ENCODE data around the gene IL17RD.

The IL17RD gene

DNA sequence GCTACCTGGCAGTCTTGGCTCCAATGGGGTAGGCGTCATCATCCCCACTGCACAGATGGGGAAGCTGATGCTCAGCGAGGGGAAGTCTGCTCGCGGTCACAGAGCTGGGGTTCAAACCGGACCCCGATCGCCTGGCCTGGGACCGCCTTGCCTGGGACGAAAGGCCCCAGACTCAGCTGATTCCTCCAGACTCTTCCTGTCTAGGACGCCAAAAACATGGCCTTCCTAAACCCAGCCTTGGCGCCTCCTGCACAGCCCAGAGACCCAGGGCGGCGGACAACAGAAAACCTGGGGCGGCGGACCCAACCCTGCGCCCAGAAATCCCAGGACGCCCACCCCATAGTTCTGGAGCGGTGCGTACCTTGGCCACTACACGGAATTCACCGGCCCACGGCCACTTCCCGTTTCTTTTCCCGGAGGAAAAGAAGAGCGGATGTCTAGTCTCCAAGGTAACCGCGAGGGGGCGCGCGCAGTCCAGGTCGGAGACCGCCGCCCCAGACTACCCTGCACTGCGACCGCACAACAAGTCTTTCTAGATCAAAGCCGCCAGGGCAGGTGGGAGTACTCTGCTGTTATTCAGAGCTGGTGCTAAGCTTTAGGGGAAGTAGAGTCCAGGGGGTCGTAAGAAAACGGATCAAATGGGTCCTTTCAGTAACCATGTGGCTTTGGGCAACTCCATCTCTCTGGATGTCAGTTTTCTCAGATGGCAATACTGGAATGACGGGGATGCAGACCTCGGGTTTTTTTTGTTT lies 4.9 kb upstream of the IL17RD start:
- Histone ChIP-seq H3K4me3 (ENCODE audit: low read depth, low read length) (peak overlapping the region; percentile 56), H3K36me3 (ENCODE audit: control insufficient read depth, insufficient read depth, low read length) (no peaks in the 10 kb centered on the region), H3K27me3 (ENCODE audit: control insufficient read depth, insufficient read depth, low read length) (peaks cover 6% of the 10 kb centered on the region), H3K9me3 (ENCODE audit: control insufficient read depth, insufficient read depth, low read length) (no peaks in the 10 kb centered on the region), H3K27ac (ENCODE audit: low read depth, low read length) (no peak overlapping the region), H3K4me1 (ENCODE audit: control insufficient read depth, insufficient read depth, low read length) (peaks cover 14% of the 10 kb centered on the region), H3K9ac (ENCODE audit: low read depth, low read length) (no peak overlapping the region)

DNA sequence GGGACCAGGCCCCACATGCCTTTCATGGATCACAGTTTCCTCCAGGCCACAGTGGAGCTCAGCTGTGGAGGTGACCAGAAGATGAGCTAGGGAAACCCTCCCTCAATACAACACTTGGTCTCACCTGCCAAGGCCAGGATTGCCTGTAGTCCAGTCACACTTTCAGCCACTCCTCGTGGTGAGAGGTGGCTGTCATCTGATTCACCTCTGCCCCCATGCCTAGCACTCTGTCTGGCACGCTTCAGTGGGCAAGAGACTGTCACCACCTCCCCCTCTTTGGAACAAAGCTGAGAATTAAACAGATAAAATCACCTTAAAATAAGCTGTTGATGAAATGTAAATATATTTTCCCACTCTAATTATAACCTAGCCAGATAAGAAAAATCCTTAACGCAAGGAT lies 4.0 kb upstream of the IL17RD start:
- H3K4me3 ChIP-seq (ENCODE audit: low read depth, low read length): no peak overlapping the region
- no peaks in the 10 kb centered on the region for H3K9me3 ChIP-seq (ENCODE audit: control insufficient read depth, insufficient read depth, low read length)
- peaks cover 14% of the 10 kb centered on the region for H3K4me1 ChIP-seq (ENCODE audit: control insufficient read depth, insufficient read depth, low read length)
- no peak overlapping the region for H3K9ac ChIP-seq (ENCODE audit: low read depth, low read length)
- H3K36me3 ChIP-seq (ENCODE audit: control insufficient read depth, insufficient read depth, low read length): no peaks in the 10 kb centered on the region
- H3K27ac ChIP-seq (ENCODE audit: low read depth, low read length): no peak overlapping the region
- H3K27me3 ChIP-seq (ENCODE audit: control insufficient read depth, insufficient read depth, low read length): peaks cover 15% of the 10 kb centered on the region

DNA sequence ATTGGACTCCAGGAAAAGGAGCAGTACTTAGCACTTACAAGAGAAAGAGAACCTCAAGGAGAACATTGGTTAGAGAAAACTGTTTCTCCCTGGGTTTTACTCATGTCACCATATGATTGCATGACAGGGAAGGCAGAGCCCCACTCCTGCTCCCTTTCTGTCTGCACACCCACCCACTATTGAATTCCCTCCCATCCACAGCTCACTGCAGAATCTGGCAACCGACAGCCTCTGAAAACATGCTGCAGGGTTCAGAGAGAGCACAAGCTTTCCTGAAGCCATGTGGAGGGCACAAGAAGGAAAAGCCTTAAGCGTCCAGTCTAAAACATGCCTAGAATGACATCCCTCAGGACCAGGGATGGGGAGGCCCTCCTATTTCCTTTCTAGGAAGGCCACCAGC lies 3.0 kb upstream of the IL17RD start:
- H3K9ac ChIP-seq (ENCODE audit: low read depth, low read length): no peak overlapping the region

DNA sequence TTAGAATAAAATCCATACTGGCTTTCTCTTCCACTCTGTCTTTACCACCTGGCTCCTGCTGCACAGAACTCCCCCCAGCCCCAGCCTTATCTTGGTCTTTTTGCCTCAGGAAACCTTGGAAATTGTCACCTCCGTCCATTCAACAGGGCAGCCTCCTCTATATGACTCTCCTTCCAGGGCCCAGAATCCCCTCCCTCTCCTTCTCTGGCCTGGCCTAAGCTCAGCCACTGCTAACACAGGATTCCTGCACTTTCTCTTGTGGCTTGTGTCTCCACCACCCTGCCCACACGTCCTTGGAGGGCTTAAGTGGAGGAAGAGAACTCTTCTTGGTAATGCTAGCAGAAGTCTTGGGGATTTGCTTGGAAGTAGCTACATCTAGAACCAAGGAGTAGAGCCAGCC lies 1.5 kb upstream of the IL17RD start:
- Histone ChIP-seq H3K4me1 (ENCODE audit: control insufficient read depth, insufficient read depth, low read length) (peaks cover 37% of the 10 kb centered on the region), H3K9ac (ENCODE audit: low read depth, low read length) (no peak overlapping the region), H3K27me3 (ENCODE audit: control insufficient read depth, insufficient read depth, low read length) (peaks cover 38% of the 10 kb centered on the region), H3K9me3 (ENCODE audit: control insufficient read depth, insufficient read depth, low read length) (no peaks in the 10 kb centered on the region), H3K36me3 (ENCODE audit: control insufficient read depth, insufficient read depth, low read length) (no peaks in the 10 kb centered on the region), H3K4me3 (ENCODE audit: low read depth, low read length) (no peak overlapping the region), H3K27ac (ENCODE audit: low read depth, low read length) (no peak overlapping the region)

More for the DNA sequence above, 3.0 kb upstream of the IL17RD start:
- Histone ChIP-seq H3K9me3 (ENCODE audit: control insufficient read depth, insufficient read depth, low read length) (no peaks in the 10 kb centered on the region), H3K4me1 (ENCODE audit: control insufficient read depth, insufficient read depth, low read length) (peaks cover 22% of the 10 kb centered on the region), H3K27me3 (ENCODE audit: control insufficient read depth, insufficient read depth, low read length) (peaks cover 23% of the 10 kb centered on the region), H3K36me3 (ENCODE audit: control insufficient read depth, insufficient read depth, low read length) (no peaks in the 10 kb centered on the region), H3K4me3 (ENCODE audit: low read depth, low read length) (no peak overlapping the region), H3K27ac (ENCODE audit: low read depth, low read length) (no peak overlapping the region)

DNA sequence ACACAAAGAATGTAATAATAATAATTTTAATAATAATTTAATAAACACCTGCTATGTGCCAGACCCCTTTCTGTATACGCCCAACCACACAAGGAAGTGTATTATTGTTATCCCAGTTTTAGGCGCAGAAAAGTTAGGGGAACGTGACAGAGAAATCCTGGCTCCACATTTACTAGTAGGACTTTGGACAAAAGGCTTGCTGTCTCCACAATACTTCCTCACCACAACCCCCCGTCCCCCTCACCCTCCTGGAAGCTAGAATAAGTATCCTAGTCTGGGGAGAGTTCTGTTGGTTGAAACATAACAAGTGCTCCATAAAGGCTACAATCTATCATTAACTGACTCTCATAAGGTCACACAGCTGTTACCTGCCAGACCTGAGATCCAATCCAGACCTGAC lies 488 bp upstream of the IL17RD start:
- no peaks in the 10 kb centered on the region for H3K9me3 ChIP-seq (ENCODE audit: control insufficient read depth, insufficient read depth, low read length)
- H3K4me3 ChIP-seq (ENCODE audit: low read depth, low read length): 0 out of 2 replicates have a peak overlapping the region, but pooled peaks have one; percentile 11
- H3K27ac ChIP-seq (ENCODE audit: low read depth, low read length): no peak overlapping the region
- H3K27me3 ChIP-seq (ENCODE audit: control insufficient read depth, insufficient read depth, low read length): peaks cover 48% of the 10 kb centered on the region
- no peak overlapping the region for H3K9ac ChIP-seq (ENCODE audit: low read depth, low read length)
- no peaks in the 10 kb centered on the region for H3K36me3 ChIP-seq (ENCODE audit: control insufficient read depth, insufficient read depth, low read length)
- peaks cover 46% of the 10 kb centered on the region for H3K4me1 ChIP-seq (ENCODE audit: control insufficient read depth, insufficient read depth, low read length)

DNA sequence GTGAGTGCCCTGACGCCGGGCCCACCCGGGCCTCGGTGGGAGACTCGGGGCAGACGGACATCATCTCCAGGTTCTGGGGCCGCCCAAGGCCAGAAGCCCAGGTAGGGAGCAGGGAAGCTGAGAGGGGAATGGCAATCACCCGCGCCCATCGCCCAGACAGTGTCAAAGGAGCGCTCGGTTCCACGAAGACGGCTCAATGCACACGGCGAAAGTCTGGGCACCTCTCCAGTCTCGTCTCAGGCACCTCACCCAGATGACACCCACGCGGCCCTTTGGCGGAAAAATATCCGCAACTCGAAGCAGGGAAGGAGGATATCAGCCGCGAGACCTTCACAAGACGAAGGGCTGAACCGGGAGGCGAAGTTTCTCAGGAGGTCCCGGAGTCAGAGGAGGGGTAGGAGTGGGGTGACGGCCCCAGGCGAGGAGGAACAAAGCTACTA lies 916 bp downstream of the IL17RD start:
- Histone ChIP-seq H3K9me3 (ENCODE audit: control insufficient read depth, insufficient read depth, low read length) (no peaks in the 10 kb centered on the region), H3K36me3 (ENCODE audit: control insufficient read depth, insufficient read depth, low read length) (no peaks in the 10 kb centered on the region), H3K27me3 (ENCODE audit: control insufficient read depth, insufficient read depth, low read length) (peaks cover 54% of the 10 kb centered on the region), H3K9ac (ENCODE audit: low read depth, low read length) (peak overlapping the region; percentile 36), H3K4me1 (ENCODE audit: control insufficient read depth, insufficient read depth, low read length) (peaks cover 56% of the 10 kb centered on the region), H3K27ac (ENCODE audit: low read depth, low read length) (peak overlapping the region; percentile 89), H3K4me3 (ENCODE audit: low read depth, low read length) (peak overlapping the region; percentile 81)

DNA sequence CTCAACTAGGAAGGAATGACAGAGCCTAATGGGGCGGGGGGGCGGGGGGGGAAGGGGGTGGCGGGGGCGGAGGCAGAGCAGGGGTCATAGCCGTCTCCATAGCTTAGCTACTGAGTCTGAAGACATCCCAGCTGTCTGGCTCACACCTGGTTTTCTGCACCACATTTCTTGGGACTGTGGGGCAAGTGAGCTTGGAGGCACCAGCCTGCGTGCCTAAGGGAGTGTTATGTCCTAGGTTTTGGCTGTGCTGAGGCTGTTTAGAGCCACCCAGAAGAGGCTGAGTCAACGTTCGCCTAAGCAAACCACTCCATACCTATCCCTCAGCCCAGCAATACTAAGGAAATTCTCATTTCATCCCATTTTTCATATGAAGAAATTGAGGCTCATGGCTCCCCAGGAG lies 1.4 kb downstream of the IL17RD start:
- peak overlapping the region; percentile 89 for H3K27ac ChIP-seq (ENCODE audit: low read depth, low read length)
- no peaks in the 10 kb centered on the region for H3K9me3 ChIP-seq (ENCODE audit: control insufficient read depth, insufficient read depth, low read length)
- H3K4me3 ChIP-seq (ENCODE audit: low read depth, low read length): peak overlapping the region; percentile 81
- no peaks in the 10 kb centered on the region for H3K36me3 ChIP-seq (ENCODE audit: control insufficient read depth, insufficient read depth, low read length)
- H3K9ac ChIP-seq (ENCODE audit: low read depth, low read length): peak overlapping the region; percentile 36
- H3K4me1 ChIP-seq (ENCODE audit: control insufficient read depth, insufficient read depth, low read length): peaks cover 60% of the 10 kb centered on the region
- H3K27me3 ChIP-seq (ENCODE audit: control insufficient read depth, insufficient read depth, low read length): peaks cover 54% of the 10 kb centered on the region

DNA sequence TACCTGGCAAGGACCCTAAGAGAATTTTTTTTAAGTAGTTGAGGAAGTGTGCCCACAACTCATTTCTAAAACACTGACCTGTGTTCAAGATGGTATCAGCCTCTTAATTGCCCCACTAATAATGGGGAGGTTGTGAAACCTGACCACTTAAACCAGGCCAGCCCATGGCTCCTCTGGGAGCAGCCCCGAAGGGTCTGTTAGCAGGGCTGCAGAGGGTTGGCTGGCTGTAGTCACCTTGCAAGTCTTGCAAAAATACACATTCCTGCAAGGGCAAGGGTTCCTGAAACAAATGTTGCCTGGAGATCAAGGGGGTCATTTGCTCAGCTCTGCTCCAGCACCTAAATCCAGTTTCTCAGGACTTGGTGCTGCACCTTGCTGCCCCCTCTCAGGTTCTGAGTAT lies 3.2 kb downstream of the IL17RD start:
- H3K9ac ChIP-seq (ENCODE audit: low read depth, low read length): no peak overlapping the region
- no peaks in the 10 kb centered on the region for H3K36me3 ChIP-seq (ENCODE audit: control insufficient read depth, insufficient read depth, low read length)
- H3K4me3 ChIP-seq (ENCODE audit: low read depth, low read length): peak overlapping the region; percentile 45; the same call in 1 of the 2 replicates
- H3K4me1 ChIP-seq (ENCODE audit: control insufficient read depth, insufficient read depth, low read length): peaks cover 79% of the 10 kb centered on the region
- H3K9me3 ChIP-seq (ENCODE audit: control insufficient read depth, insufficient read depth, low read length): no peaks in the 10 kb centered on the region
- H3K27ac ChIP-seq (ENCODE audit: low read depth, low read length): peak overlapping the region; percentile 91
- H3K27me3 ChIP-seq (ENCODE audit: control insufficient read depth, insufficient read depth, low read length): peaks cover 71% of the 10 kb centered on the region

DNA sequence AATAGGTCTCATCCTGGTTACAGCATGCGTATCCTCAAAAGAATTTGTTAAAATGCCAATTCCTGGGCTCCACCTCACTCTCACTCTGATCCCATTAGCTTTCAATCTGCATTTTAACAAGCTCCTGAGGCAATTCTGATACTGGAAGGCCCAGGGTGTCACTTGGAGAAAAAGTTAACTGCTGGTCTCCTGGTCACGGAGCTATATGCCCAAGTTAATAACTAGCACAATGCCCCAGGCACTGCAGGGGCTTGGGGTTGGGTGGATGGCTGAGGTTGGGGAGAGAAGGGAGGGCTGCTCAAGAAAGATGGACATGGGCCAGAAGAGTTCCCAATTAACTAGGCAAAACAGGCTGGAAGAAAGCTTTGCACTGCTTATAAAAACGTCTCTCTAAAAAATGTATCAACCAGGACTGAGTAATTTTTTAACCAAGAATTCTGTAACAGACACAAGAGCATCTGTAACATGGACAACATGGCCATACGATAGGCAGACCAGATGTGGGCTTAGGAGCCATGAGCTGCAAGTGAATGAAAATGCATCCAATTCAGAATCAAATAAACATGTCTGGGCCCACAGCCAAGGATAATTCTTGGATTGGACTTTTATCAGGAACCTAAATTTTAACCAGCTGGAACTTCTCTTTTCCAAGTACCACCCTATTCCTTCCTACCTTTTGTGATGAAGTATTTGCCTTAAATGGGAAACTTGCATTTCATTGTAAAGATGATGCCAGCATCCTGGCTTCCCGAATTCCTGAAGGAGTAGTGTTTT lies 4.2 kb downstream of the IL17RD start:
- H3K27me3 ChIP-seq (ENCODE audit: control insufficient read depth, insufficient read depth, low read length): peaks cover 77% of the 10 kb centered on the region
- H3K36me3 ChIP-seq (ENCODE audit: control insufficient read depth, insufficient read depth, low read length): no peaks in the 10 kb centered on the region
- no peaks in the 10 kb centered on the region for H3K9me3 ChIP-seq (ENCODE audit: control insufficient read depth, insufficient read depth, low read length)
- H3K9ac ChIP-seq (ENCODE audit: low read depth, low read length): peak overlapping the region; percentile 51; the same call in 1 of the 2 replicates
- H3K27ac ChIP-seq (ENCODE audit: low read depth, low read length): peak overlapping the region; percentile 91
- peak overlapping the region; percentile 45 for H3K4me3 ChIP-seq (ENCODE audit: low read depth, low read length)
- H3K4me1 ChIP-seq (ENCODE audit: control insufficient read depth, insufficient read depth, low read length): peaks cover 78% of the 10 kb centered on the region

DNA sequence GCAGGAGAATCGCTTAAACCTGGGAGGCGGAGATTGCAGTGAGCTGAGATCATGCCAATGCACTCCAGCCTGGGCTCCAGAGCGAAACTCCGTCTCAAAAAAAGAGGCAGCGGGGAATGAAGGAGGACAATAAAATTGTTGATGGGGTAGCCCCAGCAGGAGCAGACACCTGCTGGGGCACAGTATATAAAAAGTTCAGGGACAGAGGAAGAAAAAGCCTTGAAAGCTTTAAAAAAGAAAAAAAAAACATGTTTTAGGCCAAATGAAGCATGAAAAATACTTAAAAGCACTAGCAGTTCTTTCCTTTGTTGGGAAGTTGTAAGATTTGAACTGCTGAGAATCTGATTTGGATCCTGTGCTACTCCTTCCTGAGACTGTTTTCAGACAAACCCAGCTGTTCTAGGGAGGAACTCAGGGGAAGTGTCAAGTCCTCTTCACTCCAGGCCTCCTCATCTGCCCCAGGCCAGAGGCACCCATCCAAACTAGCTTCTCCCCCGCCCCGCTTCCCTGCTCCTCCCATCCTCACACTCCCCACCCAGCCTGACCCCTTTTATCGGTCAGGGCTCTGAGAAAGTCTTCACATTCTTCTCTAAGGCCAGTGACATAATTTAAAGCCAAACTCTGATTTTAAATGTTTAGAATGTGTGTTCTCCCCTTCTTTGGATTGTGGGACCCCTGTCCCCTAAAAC lies 4.9 kb downstream of the IL17RD start:
- Histone ChIP-seq H3K4me1 (ENCODE audit: control insufficient read depth, insufficient read depth, low read length) (peaks cover 75% of the 10 kb centered on the region), H3K9ac (ENCODE audit: low read depth, low read length) (peak overlapping the region; percentile 51), H3K27me3 (ENCODE audit: control insufficient read depth, insufficient read depth, low read length) (peaks cover 74% of the 10 kb centered on the region), H3K27ac (ENCODE audit: low read depth, low read length) (peak overlapping the region; percentile 91), H3K4me3 (ENCODE audit: low read depth, low read length) (peak overlapping the region; percentile 45), H3K9me3 (ENCODE audit: control insufficient read depth, insufficient read depth, low read length) (no peaks in the 10 kb centered on the region), H3K36me3 (ENCODE audit: control insufficient read depth, insufficient read depth, low read length) (no peaks in the 10 kb centered on the region)

Measured in HUES48 (cell line).